Measurements from ENCODE around the gene CCR5AS.
"Not testable (repeated sequence)": the region's sequence is repeated elsewhere in the genome, so short reads cannot be mapped to it uniquely, and the experiment has no call there.

CCR5AS gene

GRCh38 chr3:46354478-46354877, 52.4 kb downstream of the CCR5AS start:
- no peak for DNase-seq (ENCODE audit: low read depth)

GRCh38 chr3:46353647-46354410, 53.0 kb downstream of the CCR5AS start, which contains the start of gene CCR2:
Gene CCR2 (plus strand): TSS chr3:46354111. CDS start chr3:46357528, 3,417 bp downstream.
- DNase-seq (ENCODE audit: low read depth), result no peak

GRCh38 chr3:46353090-46353489, 53.8 kb downstream of the CCR5AS start:
- DNase-seq (ENCODE audit: low read depth), result no peak

- no peak for DNase-seq (ENCODE audit: low read depth)
These were observed 55.2 kb downstream of the CCR5AS start for GRCh38 chr3:46351646-46352045.

- no peak for DNase-seq (ENCODE audit: low read depth)
These were observed 56.7 kb downstream of the CCR5AS start for GRCh38 chr3:46350262-46350565.

- no peak for DNase-seq (ENCODE audit: low read depth)
These were observed 57.2 kb downstream of the CCR5AS start for GRCh38 chr3:46349484-46350261.

- DNase-seq (ENCODE audit: low read depth), result no peak
These were observed 57.9 kb downstream of the CCR5AS start for GRCh38 chr3:46348823-46349482.

GRCh38 chr3:46344476-46344875, 62.4 kb downstream of the CCR5AS start:
- DNase-seq (ENCODE audit: low read depth), result no peak

- DNase-seq (ENCODE audit: low read depth), result no peak
These were observed 68.0 kb downstream of the CCR5AS start for GRCh38 chr3:46338840-46339239.

- DNase-seq (ENCODE audit: low read depth), result no peak
These were observed 69.0 kb downstream of the CCR5AS start for GRCh38 chr3:46337911-46338310.

- no peak for DNase-seq (ENCODE audit: low read depth)
These were observed 71.3 kb downstream of the CCR5AS start for GRCh38 chr3:46335541-46335940.

- peak; percentile 40 for DNase-seq (ENCODE audit: low read depth)
These were observed 72.0 kb downstream of the CCR5AS start for GRCh38 chr3:46334741-46335478.

GRCh38 chr3:46330676-46331075, 76.2 kb downstream of the CCR5AS start:
- DNase-seq (ENCODE audit: low read depth), result not testable (repeated sequence)

- DNase-seq (ENCODE audit: low read depth), result no peak
These were observed 81.1 kb downstream of the CCR5AS start for GRCh38 chr3:46325645-46326300.

GRCh38 chr3:46324036-46324435, 82.8 kb downstream of the CCR5AS start:
- no peak for DNase-seq (ENCODE audit: low read depth)

GRCh38 chr3:46321461-46322104, 85.3 kb downstream of the CCR5AS start:
- no peak for DNase-seq (ENCODE audit: low read depth)

- DNase-seq (ENCODE audit: low read depth), result no peak
These were observed 88.5 kb downstream of the CCR5AS start for GRCh38 chr3:46318207-46318927.

GRCh38 chr3:46316206-46316605, 90.7 kb downstream of the CCR5AS start:
- no peak for DNase-seq (ENCODE audit: low read depth)

GRCh38 chr3:46314517-46314916, 92.3 kb downstream of the CCR5AS start:
- no peak for DNase-seq (ENCODE audit: low read depth)
